ENCODE data around the gene SLC26A9. TPM values are rescaled to one million over a fixed set of nuclear protein-coding genes. Genes with fewer than 3 reads are reported as not detected.

The SLC26A9 gene
- total RNA-seq, 1 experiment from 2014 or later: not detected

GRCh38 chr1:205930195-205930577 is 13.1 kb downstream of the SLC26A9 start:
- Histone ChIP-seq H3K36me3 (ENCODE audit: insufficient read depth, low read length, poor library complexity, severe bottlenecking) (no peaks in the 10 kb centered on the region), H3K27me3 (replicated peaks; ENCODE audit: insufficient read depth, low read depth, low read length, poor library complexity) (no peaks in the 10 kb centered on the region), H3K4me1 (ENCODE audit: insufficient read depth, low read length, poor library complexity, severe bottlenecking) (peaks cover 11% of the 10 kb centered on the region), H3K27ac (ENCODE audit: low read depth, low read length, poor library complexity, severe bottlenecking) (no peak overlapping the region), H3K9me3 (ENCODE audit: low read depth, low read length, poor library complexity, severe bottlenecking) (no peaks in the 10 kb centered on the region), H3K4me3 (ENCODE audit: low read depth, low read length, poor library complexity, severe bottlenecking) (no peak overlapping the region)
- no TSS peak for BruUV-seq (replicated peaks)
- TF ChIP-seq, protein P1, sequence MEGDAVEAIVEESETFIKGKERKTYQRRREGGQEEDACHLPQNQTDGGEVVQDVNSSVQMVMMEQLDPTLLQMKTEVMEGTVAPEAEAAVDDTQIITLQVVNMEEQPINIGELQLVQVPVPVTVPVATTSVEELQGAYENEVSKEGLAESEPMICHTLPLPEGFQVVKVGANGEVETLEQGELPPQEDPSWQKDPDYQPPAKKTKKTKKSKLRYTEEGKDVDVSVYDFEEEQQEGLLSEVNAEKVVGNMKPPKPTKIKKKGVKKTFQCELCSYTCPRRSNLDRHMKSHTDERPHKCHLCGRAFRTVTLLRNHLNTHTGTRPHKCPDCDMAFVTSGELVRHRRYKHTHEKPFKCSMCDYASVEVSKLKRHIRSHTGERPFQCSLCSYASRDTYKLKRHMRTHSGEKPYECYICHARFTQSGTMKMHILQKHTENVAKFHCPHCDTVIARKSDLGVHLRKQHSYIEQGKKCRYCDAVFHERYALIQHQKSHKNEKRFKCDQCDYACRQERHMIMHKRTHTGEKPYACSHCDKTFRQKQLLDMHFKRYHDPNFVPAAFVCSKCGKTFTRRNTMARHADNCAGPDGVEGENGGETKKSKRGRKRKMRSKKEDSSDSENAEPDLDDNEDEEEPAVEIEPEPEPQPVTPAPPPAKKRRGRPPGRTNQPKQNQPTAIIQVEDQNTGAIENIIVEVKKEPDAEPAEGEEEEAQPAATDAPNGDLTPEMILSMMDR (conservative IDR thresholded peaks at IDR 0.05; ENCODE audit: low read depth, low read length): no peak
- TF ChIP-seq EZH2 (IDR thresholded peaks at IDR 0.05; ENCODE audit: borderline replicate concordance, low read depth, low read length, poor library complexity, severe bottlenecking): no peak
- ChIA-PET POLR2A (ENCODE audit: low non-redundant PET) (no interaction called here), CTCF (interaction anchor here (1.3 kb wide), 1 partner anchor 47 kb away, joined by 4 read pairs; no protein-coding TSS in a partner anchor)
- DNase-seq (ENCODE audit: low spot score): no peak
- intact Hi-C loops (cut with micrococcal nuclease; ENCODE audit: unreplicated experiment): no loop called here

GRCh38 chr1:205929496-205930194 is 13.6 kb downstream of the SLC26A9 start:
- no peaks in the 10 kb centered on the region for H3K27me3 ChIP-seq (replicated peaks; ENCODE audit: insufficient read depth, low read depth, low read length, poor library complexity)
- no peaks in the 10 kb centered on the region for H3K36me3 ChIP-seq (ENCODE audit: insufficient read depth, low read length, poor library complexity, severe bottlenecking)
- no peak for DNase-seq (ENCODE audit: low spot score)
- BruUV-seq (replicated peaks): no TSS peak
- peaks cover 11% of the 10 kb centered on the region for H3K4me1 ChIP-seq (ENCODE audit: insufficient read depth, low read length, poor library complexity, severe bottlenecking)
- no peak overlapping the region for H3K27ac ChIP-seq (ENCODE audit: low read depth, low read length, poor library complexity, severe bottlenecking)
- intact Hi-C loops (cut with micrococcal nuclease; ENCODE audit: unreplicated experiment): no loop called here
- no peak for TF ChIP-seq EZH2 (IDR thresholded peaks at IDR 0.05; ENCODE audit: borderline replicate concordance, low read depth, low read length, poor library complexity, severe bottlenecking)
- TF ChIP-seq, protein P1 (conservative IDR thresholded peaks at IDR 0.05; ENCODE audit: low read depth, low read length): no peak
- H3K4me3 ChIP-seq (ENCODE audit: low read depth, low read length, poor library complexity, severe bottlenecking): no peak overlapping the region
- CTCF ChIA-PET: interaction anchor here (1.3 kb wide), 1 partner anchor 48 kb away, joined by 4 read pairs; no protein-coding TSS in a partner anchor
- no peaks in the 10 kb centered on the region for H3K9me3 ChIP-seq (ENCODE audit: low read depth, low read length, poor library complexity, severe bottlenecking)
- POLR2A ChIA-PET (ENCODE audit: low non-redundant PET): no interaction called here

DNA sequence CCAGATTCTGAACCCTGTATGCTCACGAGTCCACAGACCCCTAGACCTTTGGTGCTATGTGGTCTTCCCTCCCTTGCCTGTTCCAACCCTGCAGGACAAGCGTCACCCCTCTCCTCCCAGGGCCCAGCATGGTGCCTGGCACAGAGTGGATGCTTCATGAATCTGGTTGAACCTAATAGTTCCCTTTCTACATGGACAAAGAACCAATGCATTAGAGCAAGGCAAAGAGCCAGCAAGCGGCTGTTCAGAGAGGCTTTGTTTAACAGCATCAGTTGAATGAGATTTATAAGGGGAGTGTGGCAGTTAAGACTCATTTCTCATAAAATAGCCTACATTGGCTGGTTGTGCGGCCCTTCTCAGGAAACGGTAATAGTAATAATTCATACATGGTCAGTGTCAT is 14.9 kb downstream of the SLC26A9 start:
- H3K4me3 ChIP-seq (ENCODE audit: low read depth, low read length, poor library complexity, severe bottlenecking): no peak overlapping the region
- BruUV-seq (replicated peaks): no TSS peak
- TF ChIP-seq EZH2 (IDR thresholded peaks at IDR 0.05; ENCODE audit: borderline replicate concordance, low read depth, low read length, poor library complexity, severe bottlenecking): no peak
- TF ChIP-seq, protein P1 (conservative IDR thresholded peaks at IDR 0.05; ENCODE audit: low read depth, low read length): no peak
- H3K36me3 ChIP-seq (ENCODE audit: insufficient read depth, low read length, poor library complexity, severe bottlenecking): no peaks in the 10 kb centered on the region
- H3K4me1 ChIP-seq (ENCODE audit: insufficient read depth, low read length, poor library complexity, severe bottlenecking): peaks cover 11% of the 10 kb centered on the region
- intact Hi-C loops (cut with micrococcal nuclease; ENCODE audit: unreplicated experiment): no loop called here
- ChIA-PET POLR2A (ENCODE audit: low non-redundant PET) (no interaction called here), CTCF (no interaction called here)
- no peaks in the 10 kb centered on the region for H3K27me3 ChIP-seq (replicated peaks; ENCODE audit: insufficient read depth, low read depth, low read length, poor library complexity)
- no peak for DNase-seq (ENCODE audit: low spot score)
- no peaks in the 10 kb centered on the region for H3K9me3 ChIP-seq (ENCODE audit: low read depth, low read length, poor library complexity, severe bottlenecking)
- no peak overlapping the region for H3K27ac ChIP-seq (ENCODE audit: low read depth, low read length, poor library complexity, severe bottlenecking)

Measured in A673 (cell line).